ENCODE measurements around the gene TBC1D5.
"Not testable (repeated sequence)": the region's sequence is repeated elsewhere in the genome, so short reads cannot be mapped to it uniquely, and the experiment has no call there.

Gene TBC1D5

DNA sequence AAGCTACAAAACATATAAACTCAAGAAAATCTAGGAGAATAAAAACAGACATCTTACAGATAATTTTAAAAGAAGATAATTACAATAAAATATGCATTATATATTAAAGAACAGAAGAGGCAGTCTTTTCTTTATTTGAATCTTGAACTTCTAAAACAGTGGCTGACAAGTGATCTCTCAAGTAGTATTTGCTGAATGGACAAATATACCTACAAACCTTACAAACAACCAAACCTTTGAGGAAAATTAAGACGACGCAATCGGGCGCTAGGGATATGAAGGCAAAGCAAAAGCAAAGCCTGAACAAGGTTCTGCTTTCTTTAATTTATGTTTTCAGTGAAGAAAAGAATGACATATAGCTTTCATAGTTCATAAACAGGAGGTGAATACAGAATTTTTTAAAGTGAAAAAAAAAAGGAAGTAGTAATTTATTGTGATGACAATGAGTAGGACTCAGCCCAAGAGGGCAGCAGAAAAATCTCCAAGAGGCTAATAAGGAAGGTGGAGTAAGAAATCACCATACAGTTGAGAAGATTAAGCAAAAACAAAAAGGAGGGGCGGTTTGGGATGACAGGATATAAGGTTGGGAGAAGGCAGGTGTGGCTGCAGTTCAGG is 347.8 kb downstream of the TBC1D5 start:
- DNase-seq: no peak

DNA sequence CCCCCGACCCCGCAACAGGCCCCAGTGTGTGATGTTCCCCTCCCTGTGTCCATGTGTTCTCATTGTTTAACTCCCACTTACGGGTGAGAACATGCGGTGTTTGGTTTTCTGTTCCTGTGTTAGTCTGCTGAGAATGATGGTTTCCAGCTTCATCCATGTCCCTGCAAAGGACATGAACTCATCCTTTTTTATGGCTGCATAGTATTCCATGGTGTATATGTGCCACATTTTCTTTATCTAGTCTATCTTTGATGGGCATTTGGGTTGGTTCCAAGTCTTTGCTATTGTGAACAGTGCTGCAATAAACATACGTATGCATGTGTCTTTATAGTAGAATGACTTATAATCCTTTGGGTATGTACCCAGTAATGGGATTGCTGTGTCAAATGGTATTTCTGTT is 349.9 kb downstream of the TBC1D5 start:
- DNase-seq: not testable (repeated sequence)

DNA sequence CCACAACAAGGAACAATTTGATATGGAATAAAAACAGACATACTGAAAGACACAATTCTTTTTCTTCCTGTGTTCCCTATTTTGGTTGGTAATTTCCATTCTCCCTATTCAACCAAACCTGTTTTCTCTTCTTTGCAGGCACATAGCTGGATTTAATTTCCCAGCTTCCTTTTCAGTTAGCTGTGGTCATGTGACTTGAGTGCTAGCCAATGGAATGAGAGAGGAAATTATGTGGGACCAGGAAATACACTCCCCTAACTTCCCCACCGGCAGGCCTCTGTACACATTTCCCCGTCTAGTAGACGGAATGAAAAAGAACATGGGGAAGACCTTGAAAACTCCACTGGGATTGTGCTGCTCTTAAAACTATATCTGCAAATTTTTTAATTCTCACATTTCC is 351.6 kb downstream of the TBC1D5 start:
- no peak for DNase-seq

DNA sequence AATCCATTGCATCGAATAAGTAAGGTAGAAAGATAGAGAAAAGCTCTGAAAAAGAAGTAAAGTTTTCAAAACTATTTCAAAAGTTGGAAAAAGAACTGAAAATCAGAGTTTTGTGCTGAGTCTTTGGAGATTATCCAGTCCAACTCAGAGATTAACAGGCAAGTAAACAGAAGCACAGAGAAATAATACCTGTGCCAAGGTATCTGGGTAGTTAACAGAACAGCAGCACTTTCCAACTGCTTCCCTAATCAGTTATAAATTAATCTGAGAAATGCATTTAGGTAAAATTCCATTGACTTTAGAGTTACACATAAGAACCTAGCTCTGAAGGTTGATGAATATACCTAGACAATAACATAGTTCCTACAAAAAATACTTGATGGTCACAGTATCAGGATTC is 355.3 kb downstream of the TBC1D5 start:
- DNase-seq: no peak

DNA sequence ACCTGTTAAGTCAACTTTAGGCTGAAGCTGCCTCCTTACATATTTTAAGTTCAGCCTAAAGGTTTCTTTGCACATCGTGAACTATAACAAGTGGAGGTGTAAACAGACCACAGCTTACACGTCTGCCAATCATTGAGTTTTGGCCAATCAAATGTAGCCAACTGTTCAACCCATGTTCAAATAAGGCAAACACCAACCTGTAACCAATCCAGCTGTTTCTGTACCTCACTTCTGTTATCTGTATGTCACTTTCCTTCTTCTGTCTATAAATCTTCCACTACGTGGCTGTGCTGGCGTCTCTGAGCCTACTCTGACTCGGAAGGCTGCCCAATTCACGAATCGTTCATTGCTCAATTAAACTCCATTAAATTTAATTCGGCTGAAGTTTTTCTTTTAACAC is 356.0 kb downstream of the TBC1D5 start:
- DNase-seq: no peak

DNA sequence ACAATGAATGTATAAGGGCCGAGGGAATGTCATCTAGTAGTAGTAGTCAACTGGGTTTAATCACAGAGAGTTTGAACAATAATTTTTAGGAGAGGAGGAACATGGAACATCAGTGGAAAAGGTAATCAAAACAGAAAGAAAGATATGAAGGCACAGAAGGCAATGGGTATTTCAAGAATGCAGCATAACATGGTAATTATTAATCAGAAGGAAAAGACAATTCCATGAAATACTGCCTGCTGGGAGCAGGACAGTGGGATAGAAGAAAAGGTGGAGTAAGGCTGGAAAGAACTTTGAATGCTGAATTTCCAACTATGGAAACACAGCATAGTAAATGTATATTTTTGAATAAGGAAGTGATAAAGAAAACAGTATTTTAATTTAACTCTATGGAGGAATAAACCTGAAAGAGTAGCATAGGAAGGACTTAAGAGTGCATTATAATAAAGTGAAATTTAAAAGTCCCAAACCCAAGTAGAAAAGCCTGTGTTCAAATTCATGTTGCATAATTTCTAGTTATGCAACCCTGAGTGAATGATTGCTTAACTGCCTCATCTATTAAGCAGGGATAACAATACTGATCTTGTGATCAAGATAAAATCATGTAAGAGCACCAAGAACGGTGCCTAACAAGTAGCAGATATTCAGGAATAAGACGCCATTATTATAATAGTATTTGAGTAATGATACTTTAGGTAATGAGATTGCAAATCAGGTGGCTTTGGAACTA is 357.7 kb downstream of the TBC1D5 start:
- no peak for DNase-seq

DNA sequence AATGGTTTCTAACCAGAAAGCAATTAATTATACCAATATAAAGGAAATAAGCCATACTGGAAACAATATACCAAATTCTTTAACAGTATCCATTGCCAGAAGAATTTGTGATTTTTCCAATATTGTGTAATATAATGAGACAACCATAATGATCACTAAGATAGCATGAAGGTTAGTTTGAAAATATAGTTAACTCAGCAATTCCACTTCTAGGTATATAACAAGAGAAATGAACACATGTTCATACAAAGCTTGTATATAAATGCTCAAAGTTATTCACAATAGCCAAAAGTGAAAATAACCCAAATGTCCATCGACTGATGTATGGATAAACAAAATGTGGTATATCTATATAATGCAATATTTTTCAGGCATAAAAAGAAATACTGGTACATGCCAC is 369.1 kb downstream of the TBC1D5 start:
- no peak for DNase-seq

DNA sequence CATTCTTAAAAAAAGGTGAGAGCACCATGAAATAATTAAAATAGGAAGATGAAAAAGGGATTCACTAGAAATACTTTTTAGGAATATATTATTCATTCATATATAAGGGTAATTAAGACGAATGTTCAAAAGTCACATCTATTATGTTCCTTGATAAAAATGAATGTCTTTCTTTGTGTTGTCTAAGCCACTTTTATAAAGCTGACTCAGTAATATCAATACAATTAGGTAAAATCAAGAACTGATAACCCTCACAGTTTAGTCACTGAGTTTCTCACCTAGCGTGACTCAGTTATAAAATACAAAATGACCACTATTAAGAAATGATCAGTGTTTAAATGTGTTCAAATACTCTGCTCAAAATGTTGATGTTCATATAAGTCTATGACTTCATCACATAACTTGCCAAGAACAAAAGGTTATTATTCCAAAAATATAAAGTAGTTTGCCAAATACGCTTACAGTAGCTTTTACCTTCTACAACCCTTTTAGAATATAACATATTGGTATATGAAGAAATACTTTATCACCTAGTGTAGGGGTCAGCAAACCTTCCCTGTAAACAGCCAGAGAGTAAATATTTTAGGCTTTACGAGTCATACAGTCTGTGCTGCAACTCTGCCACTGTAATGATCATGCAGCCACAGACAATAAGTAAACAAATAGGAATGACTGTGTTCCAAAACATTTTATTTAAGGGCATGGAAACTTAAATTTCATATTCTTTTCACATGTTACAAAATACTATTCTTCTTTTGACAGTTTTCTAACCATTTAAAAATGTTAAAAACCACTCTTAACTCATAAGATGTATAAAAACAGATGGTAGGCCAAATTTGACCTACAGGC is 369.8 kb downstream of the TBC1D5 start:
- DNase-seq: no peak

DNA sequence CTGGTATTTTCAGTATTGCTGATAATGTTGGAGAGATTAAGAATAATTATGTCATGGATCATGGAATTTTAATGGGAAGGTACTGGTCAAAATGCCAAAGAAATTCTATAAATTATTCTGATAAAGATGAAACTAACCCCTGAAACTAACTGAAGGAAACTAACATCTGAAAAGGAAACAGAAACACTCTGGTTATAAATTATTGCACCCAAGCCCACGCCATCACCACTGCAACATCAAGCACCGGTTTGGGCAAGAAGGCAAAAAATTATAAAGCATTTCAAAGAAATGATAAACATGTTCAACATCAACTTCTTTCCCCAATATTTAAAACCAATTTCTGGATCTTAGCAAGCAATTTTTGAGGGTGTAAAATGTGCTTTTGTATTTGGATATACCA is 372.5 kb downstream of the TBC1D5 start:
- DNase-seq: no peak

DNA sequence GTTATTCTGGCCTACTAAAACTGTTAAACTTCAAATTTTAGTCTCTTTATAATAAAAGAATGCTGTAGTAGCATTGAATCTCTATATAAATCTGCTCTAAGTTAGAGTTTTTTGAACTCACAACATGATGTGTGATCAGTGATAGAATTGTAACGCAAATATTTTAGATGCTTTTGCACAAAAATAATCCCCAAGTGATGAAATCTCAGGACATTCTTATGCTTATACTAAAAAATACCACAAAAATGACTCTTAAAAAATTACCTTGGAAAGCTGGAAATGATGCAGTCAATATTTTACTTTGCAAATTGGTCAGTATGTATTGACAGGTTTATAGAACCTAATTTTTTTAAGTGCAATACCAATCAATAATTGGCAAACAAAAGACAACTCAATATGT is 375.3 kb downstream of the TBC1D5 start:
- DNase-seq: no peak

DNA sequence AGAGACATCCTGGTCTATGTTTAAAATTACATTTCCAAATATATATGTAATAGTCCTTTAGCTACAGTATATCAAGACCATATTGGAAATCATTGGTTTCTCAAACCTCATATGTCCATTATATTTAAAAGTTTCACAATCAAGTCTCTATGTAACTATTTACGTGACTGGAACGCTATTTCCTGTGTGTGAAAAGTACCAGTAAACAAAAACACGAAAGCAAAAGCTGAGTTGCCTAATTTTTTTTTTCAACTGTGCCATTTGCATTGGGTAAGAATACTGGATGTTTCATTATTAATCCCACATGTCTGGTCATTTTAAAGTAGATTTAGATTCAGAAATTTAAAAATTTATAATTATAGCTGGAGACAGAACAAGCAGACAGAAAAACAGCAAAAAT is 381.4 kb downstream of the TBC1D5 start:
- DNase-seq: no peak

DNA sequence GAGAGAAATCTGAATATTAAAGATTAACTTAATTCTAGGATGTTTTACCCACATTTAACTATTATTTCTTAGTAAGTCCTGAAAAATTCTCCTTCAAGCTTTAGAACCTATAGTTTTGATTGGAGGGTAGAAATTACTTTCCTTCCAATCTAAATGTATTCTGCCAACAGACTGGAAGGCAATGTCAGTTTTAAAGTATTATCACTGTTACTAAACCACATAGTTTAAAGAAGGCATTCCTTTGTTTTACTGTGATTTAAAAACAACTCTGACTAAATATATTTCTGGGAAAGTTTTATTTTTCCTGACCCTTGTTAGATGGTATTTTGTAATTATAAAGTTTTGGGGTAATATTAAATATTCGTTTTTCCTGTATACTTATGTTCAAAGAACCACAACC is 382.5 kb downstream of the TBC1D5 start:
- DNase-seq: no peak

DNA sequence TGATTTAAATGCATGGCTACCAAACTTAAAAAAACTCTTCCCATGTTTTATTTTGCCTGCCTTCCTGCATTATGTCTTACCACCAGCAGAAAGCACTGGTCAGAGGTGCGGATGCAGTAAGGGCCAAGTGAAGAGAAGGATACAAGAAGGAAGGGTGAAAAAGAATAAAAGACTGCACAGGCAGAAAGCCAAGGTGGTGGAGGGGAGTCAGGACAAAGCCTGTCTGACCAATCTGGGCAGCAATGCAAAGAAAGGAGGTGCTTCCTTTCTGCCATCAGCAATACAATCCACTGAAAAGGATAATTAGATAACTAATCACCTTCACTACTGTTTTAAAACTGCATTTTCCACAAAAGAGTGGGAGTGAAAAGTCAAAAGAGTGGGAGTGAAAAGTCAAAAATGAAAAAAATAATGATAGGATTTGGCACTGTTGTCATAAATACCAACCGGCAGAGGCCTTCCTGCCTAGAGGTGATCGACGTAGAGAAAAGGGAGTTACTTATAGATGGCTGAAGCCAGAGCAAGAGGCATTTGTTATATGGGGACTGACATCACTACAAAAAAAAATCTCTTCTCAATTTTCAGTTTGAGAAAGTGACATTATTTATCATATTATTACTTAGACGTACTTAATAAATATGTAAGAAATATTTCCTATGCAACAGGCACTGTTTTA is 385.3 kb downstream of the TBC1D5 start:
- DNase-seq: no peak

DNA sequence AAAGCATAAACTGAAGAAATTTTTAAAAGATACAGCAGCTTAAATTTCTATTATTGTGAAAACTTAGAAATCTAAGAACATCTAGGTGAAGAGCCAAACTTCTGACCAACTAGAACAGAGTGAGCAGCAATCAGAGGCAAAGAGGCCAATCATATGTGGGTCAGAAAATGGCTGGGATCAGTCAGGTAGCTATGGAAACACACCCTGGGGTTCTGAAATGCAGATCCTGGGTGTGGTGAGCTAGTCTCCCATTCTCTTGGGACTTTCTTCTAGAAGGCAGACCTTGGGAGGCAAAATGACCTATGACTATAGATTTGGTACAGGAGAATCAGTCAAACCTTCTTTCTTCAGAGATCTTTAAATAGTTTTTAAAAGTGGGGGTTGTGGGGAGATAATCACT is 385.8 kb downstream of the TBC1D5 start:
- no peak for DNase-seq

DNA sequence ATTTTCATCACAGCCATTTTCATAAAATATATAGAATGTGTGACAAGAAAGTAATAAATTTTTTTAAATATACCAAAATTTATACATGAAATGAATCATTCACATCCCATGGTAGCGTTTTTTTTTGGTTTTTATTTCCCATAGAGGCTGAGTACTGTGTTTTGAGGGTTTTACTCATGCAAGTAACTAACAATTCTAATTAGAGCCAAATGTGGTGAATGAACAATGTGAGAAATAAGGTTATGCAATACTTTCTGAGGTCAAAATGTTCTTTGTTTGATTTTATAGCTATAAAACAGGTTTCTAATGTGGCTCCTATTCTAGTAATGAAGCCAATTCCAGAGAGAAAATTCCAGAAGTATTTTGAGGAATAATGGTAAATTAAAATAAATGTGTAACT is 386.8 kb downstream of the TBC1D5 start:
- DNase-seq: no peak

DNA sequence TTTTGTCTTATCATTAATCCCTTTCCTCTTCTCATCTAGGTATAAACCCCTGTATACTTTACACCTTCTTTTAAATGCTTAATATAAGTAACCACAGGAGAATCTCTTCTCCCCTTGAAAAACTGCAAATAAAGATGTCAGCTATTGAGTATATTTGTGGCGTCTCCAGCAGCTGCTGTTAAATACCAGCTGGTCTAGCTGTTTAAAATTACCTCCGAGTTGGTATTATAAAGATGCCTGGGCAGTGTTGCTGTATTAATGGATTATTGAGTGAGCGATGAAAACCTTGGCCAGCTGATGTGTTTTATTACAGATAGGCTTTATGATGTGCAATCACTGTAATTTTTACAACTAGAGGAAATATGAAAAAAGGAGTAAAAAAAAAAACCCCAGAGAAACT is 388.1 kb downstream of the TBC1D5 start:
- peak; percentile 4 for DNase-seq

DNA sequence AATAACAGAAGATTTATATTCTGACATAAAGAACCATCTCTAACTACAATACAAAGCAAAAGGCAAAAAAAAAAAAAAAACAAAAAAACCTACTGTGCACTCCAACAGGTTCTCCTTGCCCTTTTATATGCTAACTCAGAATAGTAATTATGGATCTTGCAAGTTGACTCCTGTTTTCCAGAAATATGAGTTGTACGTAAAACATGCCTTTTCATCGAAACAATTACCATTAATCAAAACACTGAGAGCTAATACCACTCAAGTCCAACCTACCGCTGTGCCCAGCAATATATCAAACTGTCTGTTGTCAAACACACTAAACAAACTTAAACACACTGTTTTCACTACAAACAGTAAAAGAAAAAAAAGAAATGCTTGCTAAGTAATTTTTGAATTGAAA is 389.8 kb downstream of the TBC1D5 start:
- DNase-seq: no peak

DNA sequence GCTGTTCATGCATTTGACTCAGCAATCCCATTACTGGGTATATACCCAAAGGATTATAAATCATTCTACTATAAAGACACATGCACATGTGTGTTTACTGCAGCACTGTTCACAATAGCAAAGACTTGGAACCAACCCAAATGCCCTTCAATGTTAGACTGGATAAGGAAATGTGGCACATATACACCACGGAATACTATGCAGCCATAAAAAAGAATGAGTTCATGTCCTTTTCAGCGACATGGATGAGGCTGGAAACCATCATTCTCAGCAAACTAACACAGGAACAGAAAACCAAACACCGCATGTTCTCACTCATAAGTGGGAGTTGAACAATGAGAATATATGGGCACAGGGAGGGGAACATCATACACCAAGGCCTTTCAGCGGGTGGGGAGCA is 391.2 kb downstream of the TBC1D5 start:
- not testable (repeated sequence) for DNase-seq

DNA sequence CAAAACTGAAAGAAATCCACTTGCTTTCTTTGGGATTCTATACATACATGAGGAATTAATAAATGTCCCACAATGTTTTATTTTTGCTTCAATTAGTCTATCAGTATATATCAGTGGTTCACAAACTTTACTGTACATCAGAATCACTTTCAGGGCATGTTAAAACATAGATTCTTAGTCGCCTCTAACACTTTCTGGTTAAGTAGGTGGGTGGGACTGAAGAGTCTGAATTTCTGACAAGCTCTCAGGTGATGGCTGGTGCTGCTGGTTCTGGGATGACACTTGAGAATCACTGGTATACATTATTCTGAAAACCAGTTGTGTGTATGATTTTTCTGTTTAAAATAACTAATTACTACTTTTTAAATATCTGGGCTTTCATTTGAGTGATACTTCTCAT is 393.3 kb downstream of the TBC1D5 start:
- no peak for DNase-seq

DNA sequence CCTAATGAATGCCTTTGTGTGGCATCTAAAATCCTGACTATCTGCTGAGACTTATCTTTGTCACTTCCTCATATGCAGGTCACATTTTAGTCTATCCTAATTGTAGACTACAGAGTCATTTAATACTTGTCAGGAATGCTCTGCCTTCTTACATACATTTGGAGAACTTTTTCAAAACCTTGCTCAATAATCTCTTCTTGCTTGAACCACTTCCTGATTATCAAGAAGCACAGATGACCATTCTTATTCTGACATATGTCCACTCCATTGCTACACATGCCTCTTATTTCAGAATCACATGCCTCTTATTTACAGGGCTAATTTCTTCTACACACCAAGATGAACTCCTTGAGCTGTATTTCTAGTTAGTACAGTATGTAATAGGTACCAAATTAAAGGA is 400.3 kb downstream of the TBC1D5 start:
- no peak for DNase-seq

DNA sequence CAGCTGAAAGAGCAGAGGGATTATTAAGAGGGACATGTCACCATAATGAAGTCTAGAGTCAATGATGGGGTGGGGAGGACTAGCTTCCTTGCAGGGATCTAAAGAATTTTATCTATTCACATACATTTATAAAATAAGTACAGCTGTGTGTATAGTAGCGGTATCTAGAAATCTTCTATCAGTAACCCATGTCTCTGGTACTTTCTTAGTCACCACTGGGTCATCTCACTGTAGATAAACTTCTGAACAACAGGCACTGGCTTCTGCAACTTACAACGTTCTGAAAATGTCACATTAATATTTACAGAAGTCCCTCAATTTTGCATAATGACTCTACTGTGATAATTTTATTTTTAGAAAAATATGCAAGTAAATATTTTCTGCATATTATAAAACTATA is 401.7 kb downstream of the TBC1D5 start:
- no peak for DNase-seq

DNA sequence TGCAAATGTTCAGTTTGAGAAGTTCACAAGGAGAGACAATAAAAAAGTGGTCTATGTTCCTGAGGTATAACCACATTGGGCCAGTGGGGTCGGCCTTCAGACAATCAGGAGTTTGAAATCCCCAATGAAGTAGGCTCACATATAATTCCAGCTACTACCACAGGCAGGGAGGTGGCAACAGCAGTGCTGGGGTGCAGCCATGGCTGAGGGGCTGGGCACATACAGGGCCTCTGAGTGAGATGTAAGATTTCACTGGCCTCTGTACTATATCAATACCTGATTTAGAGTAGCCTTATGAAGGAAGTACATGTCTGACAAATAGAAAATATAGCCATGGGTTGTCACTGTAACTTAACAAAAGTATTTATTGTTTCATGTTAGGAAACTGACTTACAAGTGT is 402.2 kb downstream of the TBC1D5 start:
- no peak for DNase-seq

DNA sequence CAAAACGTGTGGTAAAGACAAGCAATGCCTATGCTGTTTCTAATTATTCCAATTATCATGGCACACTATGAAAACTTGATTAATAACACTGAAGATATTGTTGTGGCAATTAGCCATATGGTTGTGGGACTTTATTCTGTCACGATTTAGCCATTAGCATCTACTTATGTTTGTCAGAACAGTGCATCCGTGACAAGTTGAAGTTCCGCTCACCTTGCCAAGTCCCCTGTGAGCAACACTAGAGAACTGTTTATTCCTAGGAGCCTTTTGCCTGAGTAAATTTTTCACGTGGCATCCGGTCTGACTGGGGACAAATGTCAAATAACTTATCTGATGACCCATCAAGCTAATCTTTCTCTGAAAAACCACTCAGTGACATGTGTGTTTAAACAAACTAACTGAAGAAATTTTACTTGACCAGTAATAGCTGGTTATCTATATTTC is 403.3 kb downstream of the TBC1D5 start:
- no peak for DNase-seq

DNA sequence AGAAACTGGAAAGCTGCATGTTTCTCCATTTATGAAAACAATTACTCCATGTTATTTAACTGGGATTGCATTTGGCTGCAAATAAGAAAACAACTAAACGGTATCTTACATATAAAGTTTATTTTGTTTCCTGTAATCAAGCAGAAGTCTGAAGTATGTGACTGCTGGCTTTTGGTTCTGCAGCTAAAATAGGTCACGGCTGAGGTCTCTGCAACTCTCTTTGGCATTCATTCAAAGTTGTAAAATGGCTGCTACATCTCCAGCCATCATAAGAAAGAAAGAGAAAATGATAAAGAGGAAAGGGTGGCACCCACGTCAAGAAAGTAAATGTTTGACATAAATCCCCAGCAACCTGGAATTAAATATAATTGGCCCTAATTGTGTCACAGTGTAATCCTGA is 406.1 kb downstream of the TBC1D5 start:
- DNase-seq: no peak

Measured in NCI-H524 treated with DMSO at 0.1 percent for 48 hours (cell line).